Measurements from ENCODE around the gene KRTAP5-8. TPM values are rescaled to one million over a fixed set of nuclear protein-coding genes. Genes with fewer than 3 reads are reported as not detected.
"Not testable (repeated sequence)": the region's sequence is repeated elsewhere in the genome, so short reads cannot be mapped to it uniquely, and the experiment has no call there.

KRTAP5-8 gene
- total RNA-seq, 1 experiment from 2014 or later, result not detected

DNA sequence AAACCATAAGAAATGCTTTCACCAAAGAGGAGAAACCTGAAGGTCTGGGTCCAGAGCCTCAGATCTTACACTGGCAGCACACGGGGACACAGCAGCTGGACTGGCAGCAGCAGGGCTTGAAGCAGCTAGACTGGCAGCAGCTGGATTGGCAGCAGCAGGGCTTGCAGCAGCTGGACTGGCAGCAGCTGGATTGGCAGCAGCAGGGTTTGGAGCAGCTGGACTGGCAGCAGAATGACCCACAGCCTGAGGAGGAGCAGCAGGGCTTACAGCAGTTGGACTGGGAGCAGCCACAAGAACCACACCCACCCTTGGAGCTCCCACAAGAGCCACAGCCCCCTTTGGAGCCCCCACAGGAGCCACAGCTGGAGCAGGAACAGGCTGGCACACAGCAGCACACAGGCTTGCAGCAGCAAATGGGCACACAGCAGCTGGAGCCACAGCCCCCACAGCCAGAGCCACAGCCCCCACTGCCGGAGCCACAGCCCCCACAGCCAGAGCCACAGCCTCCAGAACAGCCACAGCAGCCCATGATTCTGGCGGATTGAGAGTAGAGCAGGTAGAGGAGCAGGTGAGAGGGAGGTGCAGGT is 44.6 kb downstream of the KRTAP5-8 start, which contains the start of gene KRTAP5-11:
Gene KRTAP5-11, minus strand, starts transcription at position 567 of the 587 bp plus-strand sequence. Its CDS starts 38 bp downstream, at position 529.
- DNase-seq, result peak; percentile 14
- Histone ChIP-seq H3K27me3 (ENCODE audit: control insufficient read depth, insufficient read depth, low read length) (no peaks in the 10 kb centered on the region; the same call in none of the 2 replicates), H3K36me3 (replicated peaks; ENCODE audit: control insufficient read depth, insufficient read depth, low read length) (no peaks in the 10 kb centered on the region), H3K4me3 (ENCODE audit: insufficient read depth, low read depth, low read length) (no peak within 1 kb of the TSS)

GRCh38 chr11:71582969-71583368 is 45.1 kb downstream of the KRTAP5-8 start:
- not testable (repeated sequence) for H3K36me3 ChIP-seq (replicated peaks; ENCODE audit: control insufficient read depth, insufficient read depth, low read length); H3K4me3 ChIP-seq (ENCODE audit: insufficient read depth, low read depth, low read length); H3K27me3 ChIP-seq (ENCODE audit: control insufficient read depth, insufficient read depth, low read length)
- peak; percentile 12 for DNase-seq

DNA sequence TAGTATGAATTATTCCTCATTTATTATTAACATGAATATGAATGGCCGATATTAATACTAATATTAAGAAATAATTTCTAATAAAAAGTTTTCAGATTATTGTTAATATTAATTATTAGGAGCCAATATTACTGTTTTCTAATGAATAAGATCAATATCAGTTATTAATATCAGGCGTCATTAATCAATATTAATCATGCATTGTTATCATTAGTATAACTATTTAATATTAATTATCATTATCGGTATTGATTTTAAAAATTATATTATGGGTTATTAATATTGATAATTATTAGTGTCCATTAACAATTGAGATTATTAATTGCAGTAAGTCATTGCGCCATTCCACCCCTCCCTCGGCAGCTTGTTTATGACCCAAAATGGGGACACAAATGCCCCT is 47.8 kb downstream of the KRTAP5-8 start:
- H3K4me3 ChIP-seq (ENCODE audit: insufficient read depth, low read depth, low read length); DNase-seq; H3K27me3 ChIP-seq (ENCODE audit: control insufficient read depth, insufficient read depth, low read length); H3K36me3 ChIP-seq (replicated peaks; ENCODE audit: control insufficient read depth, insufficient read depth, low read length): not testable (repeated sequence)

GRCh38 chr11:71588314-71588713 is 50.5 kb downstream of the KRTAP5-8 start:
- H3K4me3 ChIP-seq (ENCODE audit: insufficient read depth, low read depth, low read length); H3K27me3 ChIP-seq (ENCODE audit: control insufficient read depth, insufficient read depth, low read length); DNase-seq; H3K36me3 ChIP-seq (replicated peaks; ENCODE audit: control insufficient read depth, insufficient read depth, low read length): not testable (repeated sequence)

Other genes with a start within 250 kb of the KRTAP5-8 start
- 123 and 143 TPM in 2 replicates for gene DHCR7, start 89.6 kb upstream of the KRTAP5-8 start, total RNA-seq (2014; rRNA removed; shearing (Covaris generic))
- 34.9 and 46.8 TPM in 2 replicates for gene NADSYN1, start 84.8 kb upstream of the KRTAP5-8 start, total RNA-seq (2014; rRNA removed; shearing (Covaris generic))
- not detected in 2 replicates for gene KRTAP5-7, start 10.8 kb upstream of the KRTAP5-8 start, total RNA-seq (2014; rRNA removed; shearing (Covaris generic))
- not detected in 2 replicates for gene KRTAP5-9, start 10.4 kb downstream of the KRTAP5-8 start, total RNA-seq (2014; rRNA removed; shearing (Covaris generic))
- 0.14 TPM in 1 of 2 replicates, not detected in the other for gene KRTAP5-10, start 27.5 kb downstream of the KRTAP5-8 start, total RNA-seq (2014; rRNA removed; shearing (Covaris generic))
- gene KRTAP5-11, start 44.9 kb downstream of the KRTAP5-8 start, total RNA-seq (2014; rRNA removed; shearing (Covaris generic)), result 0.92 TPM in 1 of 2 replicates, not detected in the other

Data from H7 (cell line).